Coronary artery (tissue), 2 donors: ENCODE measurements around the gene RAPGEF2.
"Not testable (repeated sequence)": the region's sequence is repeated elsewhere in the genome, so short reads cannot be mapped to it uniquely, and the experiment has no call there.

Experiments used
- DNase-seq: peaks from one replicate; pipeline ENCODE4 v3.0.0-alpha.2; 2017; ENCODE audit warnings: low spot score
- H3K27ac ChIP-seq, 2 donors: fragments of 200-600 bp; sonication (generic); one replicate each; pipeline ENCODE4 v1.5.1; 2016 to 2019
- H3K4me3 ChIP-seq: fragments of 200-600 bp; sonication (generic); 2 replicates; pipeline ENCODE4 v1.5.1; 2016; ENCODE audit warnings: mild to moderate bottlenecking, moderate library complexity
- TF ChIP-seq, protein P1 (sequence below): fragments of 200-600 bp; sonication (generic); IDR thresholded peaks from one replicate; pipeline ENCODE4 v1.5.1; 2019; ENCODE audit warnings: antibody characterized with exemption

RAPGEF2 gene

GRCh38 chr4:159108124-159108523, 5.2 kb downstream of the RAPGEF2 start:
- Histone ChIP-seq H3K4me3 (no peak overlapping the region), H3K27ac (no peak overlapping the region)
- no peak for DNase-seq
- TF ChIP-seq, protein P1, sequence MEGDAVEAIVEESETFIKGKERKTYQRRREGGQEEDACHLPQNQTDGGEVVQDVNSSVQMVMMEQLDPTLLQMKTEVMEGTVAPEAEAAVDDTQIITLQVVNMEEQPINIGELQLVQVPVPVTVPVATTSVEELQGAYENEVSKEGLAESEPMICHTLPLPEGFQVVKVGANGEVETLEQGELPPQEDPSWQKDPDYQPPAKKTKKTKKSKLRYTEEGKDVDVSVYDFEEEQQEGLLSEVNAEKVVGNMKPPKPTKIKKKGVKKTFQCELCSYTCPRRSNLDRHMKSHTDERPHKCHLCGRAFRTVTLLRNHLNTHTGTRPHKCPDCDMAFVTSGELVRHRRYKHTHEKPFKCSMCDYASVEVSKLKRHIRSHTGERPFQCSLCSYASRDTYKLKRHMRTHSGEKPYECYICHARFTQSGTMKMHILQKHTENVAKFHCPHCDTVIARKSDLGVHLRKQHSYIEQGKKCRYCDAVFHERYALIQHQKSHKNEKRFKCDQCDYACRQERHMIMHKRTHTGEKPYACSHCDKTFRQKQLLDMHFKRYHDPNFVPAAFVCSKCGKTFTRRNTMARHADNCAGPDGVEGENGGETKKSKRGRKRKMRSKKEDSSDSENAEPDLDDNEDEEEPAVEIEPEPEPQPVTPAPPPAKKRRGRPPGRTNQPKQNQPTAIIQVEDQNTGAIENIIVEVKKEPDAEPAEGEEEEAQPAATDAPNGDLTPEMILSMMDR, result no peak

GRCh38 chr4:159110961-159111360, 8.1 kb downstream of the RAPGEF2 start:
- DNase-seq, result no peak
- Histone ChIP-seq H3K4me3 (no peak overlapping the region), H3K27ac (no peak overlapping the region)
- TF ChIP-seq, protein P1, result no peak

- Histone ChIP-seq H3K4me3 (no peak overlapping the region), H3K27ac (no peak overlapping the region)
- no peak for DNase-seq
- TF ChIP-seq, protein P1, result no peak
These were observed 8.5 kb downstream of the RAPGEF2 start for GRCh38 chr4:159111416-159111815.

- DNase-seq, H3K4me3 ChIP-seq, H3K27ac ChIP-seq: not testable (repeated sequence)
These were observed 10.5 kb downstream of the RAPGEF2 start for GRCh38 chr4:159113366-159113765.

- DNase-seq, H3K4me3 ChIP-seq, H3K27ac ChIP-seq: not testable (repeated sequence)
These were observed 13.2 kb downstream of the RAPGEF2 start for GRCh38 chr4:159116098-159116497.

GRCh38 chr4:159116693-159117092, 13.8 kb downstream of the RAPGEF2 start:
- not testable (repeated sequence) for H3K27ac ChIP-seq, DNase-seq, H3K4me3 ChIP-seq

- H3K4me3 ChIP-seq, result no peak overlapping the region
- TF ChIP-seq, protein P1, result no peak
- H3K27ac ChIP-seq, result no peak overlapping the region
- no peak for DNase-seq
These were observed 14.7 kb downstream of the RAPGEF2 start for GRCh38 chr4:159117564-159117963.

DNA sequence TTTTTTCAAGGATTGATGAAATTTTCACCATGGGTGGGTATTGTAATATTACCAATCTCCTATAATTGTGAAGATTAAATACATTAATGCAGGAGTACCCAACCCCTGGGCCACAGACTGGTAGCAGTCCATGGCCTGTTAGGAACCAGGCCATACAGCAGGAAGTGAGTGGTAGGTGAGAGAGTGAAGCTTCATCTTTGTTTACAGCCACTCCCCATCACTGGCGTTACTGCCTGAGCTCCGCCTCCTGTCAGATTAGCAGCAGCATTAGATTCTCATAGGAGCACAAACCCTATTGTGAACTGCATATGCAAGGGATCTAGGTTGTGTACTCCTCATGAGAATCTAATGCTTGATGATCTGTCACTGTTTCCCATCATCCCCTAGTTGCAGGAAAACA, 15.1 kb downstream of the RAPGEF2 start:
- DNase-seq, result no peak
- Histone ChIP-seq H3K4me3 (no peak overlapping the region), H3K27ac (no peak overlapping the region)
- TF ChIP-seq, protein P1, result no peak

DNA sequence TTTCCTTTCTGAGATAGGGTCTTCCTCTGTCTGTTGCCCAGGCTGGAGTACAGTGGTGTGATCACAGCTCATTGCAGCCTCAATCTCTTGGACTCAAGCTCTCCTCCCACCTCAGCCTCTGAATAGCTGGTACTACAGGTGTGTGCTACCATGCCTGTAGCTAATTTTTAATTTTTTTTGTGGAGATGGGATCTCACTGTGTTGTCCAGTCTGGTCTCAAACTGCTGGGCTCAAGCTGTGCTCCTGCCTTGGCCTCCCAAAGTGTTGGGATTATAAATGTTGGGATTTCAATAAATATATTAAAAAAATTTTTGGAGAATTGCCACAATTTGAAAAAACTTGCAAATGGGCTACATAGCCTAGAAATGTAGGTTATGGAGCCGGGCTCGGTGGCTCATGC, 18.5 kb downstream of the RAPGEF2 start:
- H3K27ac ChIP-seq, result no peak overlapping the region
- no peak for DNase-seq
- H3K4me3 ChIP-seq, result no peak overlapping the region
- TF ChIP-seq, protein P1, result no peak
